Measurements from ENCODE around the gene ZNF853. TPM values are rescaled to one million over a fixed set of nuclear protein-coding genes. Genes with fewer than 3 reads are reported as not detected.
"Not testable (repeated sequence)": the region's sequence is repeated elsewhere in the genome, so short reads cannot be mapped to it uniquely, and the experiment has no call there.

ZNF853 gene
- total and polyA plus RNA-seq, 2 of the 8 experiments (the other 6 are each of a cell fraction or from before 2014, with no cell fraction given), result 4.3 to 5.7 TPM

DNA sequence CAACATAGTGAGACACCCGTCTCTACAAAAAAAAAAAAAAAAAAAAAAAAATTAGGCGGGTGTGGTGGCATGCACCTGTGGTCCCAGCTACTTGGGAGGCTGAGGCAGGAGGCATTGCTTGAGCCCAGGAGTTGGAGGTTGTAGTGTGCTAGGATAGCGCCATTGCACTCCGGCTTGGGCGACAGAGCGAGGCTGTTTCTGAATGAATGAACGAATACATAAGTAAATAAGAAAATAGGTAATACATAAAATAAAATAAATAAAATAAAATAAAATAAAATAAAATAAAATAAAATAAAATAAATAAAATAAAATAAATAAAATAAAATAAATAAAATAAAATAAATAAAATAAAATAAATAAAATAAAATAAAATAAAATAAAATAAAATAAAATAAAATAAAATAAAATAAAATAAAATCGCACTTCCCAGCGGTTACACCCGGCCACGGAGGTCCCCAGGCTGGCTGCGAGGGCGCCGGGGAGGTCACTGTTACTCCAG, 38.5 kb upstream of the ZNF853 start:
- Histone ChIP-seq H3K27ac (ENCODE audit: low read depth, low read length) (peak overlapping the region; percentile 85; the same call in 1 of the 2 replicates), H4K5ac (ENCODE audit: insufficient read length, low read depth, low read length) (peak overlapping the region; percentile 70), H3K9ac (replicated peaks in 1 of 4; ENCODE audit: extremely low read depth in 1 of 4, low read depth in 3 of 4, low read length in 3 of 4) (peak overlapping the region in 2 of 4 experiments; percentile 65 to 84; a peak in 3 of 7 replicates), H3K4me3 (ENCODE audit: extremely low read depth in 1 of 4, insufficient read depth in 2 of 4, low read depth in 3 of 4, low read length in 4 of 4) (peak overlapping the region; percentile 59 to 79 (median 72)), H4K8ac (ENCODE audit: extremely low read depth, insufficient read depth, low read length) (0 out of 2 replicates have a peak overlapping the region, but pooled peaks have one; percentile 40), H3K4me2 (ENCODE audit: insufficient read depth in 1 of 2, low read depth in 2 of 2, low read length in 2 of 2) (peak overlapping the region; percentile 58 to 71), H3K36me3 (ENCODE audit: control insufficient read depth in 2 of 4, insufficient read depth in 4 of 4, low read length in 3 of 4) (peaks cover 6 to 18% (median 12%) of the 10 kb centered on the region in 4 experiments; a peak in 5 of 8 replicates)
- not testable (repeated sequence) for H2BK15ac ChIP-seq (ENCODE audit: low read length); H2BK20ac ChIP-seq (ENCODE audit: low read length); H3K14ac ChIP-seq (ENCODE audit: insufficient read length); H3K23me2 ChIP-seq (ENCODE audit: low read depth, low read length); H2BK120ac ChIP-seq (replicated peaks; ENCODE audit: low read depth, low read length); H3K18ac ChIP-seq (ENCODE audit: extremely low read depth, low read length); H3K27me3 ChIP-seq (replicated peaks in 1 of 4; ENCODE audit: control insufficient read depth in 3 of 4, extremely low read depth in 1 of 4, insufficient read depth in 3 of 4, low read length in 3 of 4); H4K20me1 ChIP-seq (replicated peaks in 1 of 2; ENCODE audit: control insufficient read depth in 1 of 2, insufficient read depth in 2 of 2, low read length in 2 of 2); FAIRE-seq; H3K79me1 ChIP-seq (ENCODE audit: low read depth, low read length); DNase-seq (ENCODE audit: low read depth in 1 of 2, low spot score in 2 of 2); H2BK5ac ChIP-seq (ENCODE audit: low read depth, low read length); H3K56ac ChIP-seq (replicated peaks; ENCODE audit: insufficient read length, low read depth, low read length); H2BK12ac ChIP-seq (ENCODE audit: low read depth, low read length); H2AFZ ChIP-seq (ENCODE audit: low read length); H3K23ac ChIP-seq (ENCODE audit: insufficient read length); H3K4me1 ChIP-seq (replicated peaks in 1 of 4; ENCODE audit: control insufficient read depth in 3 of 4, insufficient read depth in 4 of 4, low read length in 3 of 4); H4K91ac ChIP-seq (replicated peaks; ENCODE audit: insufficient read length, low read length); H2AK5ac ChIP-seq (ENCODE audit: low read depth, low read length); H3K79me2 ChIP-seq (ENCODE audit: control insufficient read depth in 1 of 2, insufficient read depth in 2 of 2, low read length in 2 of 2); H3K4ac ChIP-seq (replicated peaks; ENCODE audit: insufficient read length, low read depth, low read length); H3K9me3 ChIP-seq (ENCODE audit: insufficient read depth in 2 of 2, low read depth in 1 of 2, low read length in 1 of 2)
- CTCF ChIA-PET (ENCODE audit: partially characterized antibody), result interaction anchor here (0.9 to 8.7 kb wide), 4 partner anchors 16 to 62 kb away, joined by 3 to 63 read pairs (median 28); no protein-coding TSS in a partner anchor
- WGBS, 2 experiments (ENCODE audit: extremely low coverage in 1 of 2, insufficient coverage in 1 of 2, insufficient read length in 1 of 2, insufficient replicate concordance in 2 of 2, low coverage in 1 of 2, low lambda C conversion rate in 2 of 2, missing lambda C conversion rate in 1 of 2), result 34% methylated on average over 13 of the region's 14 CpGs; no CpG with 5 or more reads in 1 of the 2 experiments
- POLR2A ChIA-PET (ENCODE audit: partially characterized antibody), result interaction anchor here (1.6 to 3.5 kb wide), 2 partner anchors 13 to 44 kb away, joined by 3 to 25 read pairs; partner anchors contain the start of gene INTS15
